CD4-positive, alpha-beta T cell treated with Interleukin-12 subunit alpha and Interleukin-12 subunit beta, for 1 hour (primary cell): ENCODE data around the gene BCAS1.
"Not testable (repeated sequence)": the region's sequence is repeated elsewhere in the genome, so short reads cannot be mapped to it uniquely, and the experiment has no call there.

Experiments
- DNase-seq: peaks from one replicate; pipeline ENCODE4 v3.0.0-alpha.2; 2020

Gene BCAS1

GRCh38 chr20:53938739-53939138 lies 131.7 kb downstream of the BCAS1 start:
- DNase-seq = no peak

- DNase-seq = no peak
These were observed 132.4 kb downstream of the BCAS1 start for GRCh38 chr20:53937929-53938367.

- DNase-seq = no peak
These were observed 133.1 kb downstream of the BCAS1 start for GRCh38 chr20:53937339-53937741.

- no peak for DNase-seq
These were observed 134.9 kb downstream of the BCAS1 start for GRCh38 chr20:53935344-53936084.

- no peak for DNase-seq
These were observed 135.7 kb downstream of the BCAS1 start for GRCh38 chr20:53934421-53935343.

GRCh38 chr20:53933232-53933846 lies 137.1 kb downstream of the BCAS1 start:
- no peak for DNase-seq

GRCh38 chr20:53932655-53933192 lies 137.7 kb downstream of the BCAS1 start:
- not testable (repeated sequence) for DNase-seq

- DNase-seq = no peak
These were observed 138.8 kb downstream of the BCAS1 start for GRCh38 chr20:53931597-53931996.

GRCh38 chr20:53930651-53931504 lies 139.5 kb downstream of the BCAS1 start:
- DNase-seq = no peak

GRCh38 chr20:53929974-53930650 lies 140.3 kb downstream of the BCAS1 start:
- DNase-seq = no peak

- no peak for DNase-seq
These were observed 141.0 kb downstream of the BCAS1 start for GRCh38 chr20:53929399-53929798.

- no peak for DNase-seq
These were observed 142.4 kb downstream of the BCAS1 start for GRCh38 chr20:53927990-53928389.

- no peak for DNase-seq
These were observed 143.9 kb downstream of the BCAS1 start for GRCh38 chr20:53926428-53927028.

- no peak for DNase-seq
These were observed 144.6 kb downstream of the BCAS1 start for GRCh38 chr20:53925651-53926401.

GRCh38 chr20:53923566-53924369 lies 146.6 kb downstream of the BCAS1 start:
- no peak for DNase-seq

GRCh38 chr20:53922901-53923314 lies 147.5 kb downstream of the BCAS1 start:
- DNase-seq = no peak

- DNase-seq = no peak
These were observed 148.9 kb downstream of the BCAS1 start for GRCh38 chr20:53921443-53921973.

- DNase-seq = no peak
These were observed 149.6 kb downstream of the BCAS1 start for GRCh38 chr20:53920647-53921245.

GRCh38 chr20:53919886-53920285 lies 150.5 kb downstream of the BCAS1 start:
- no peak for DNase-seq
